IMR-90 (cell line): ENCODE results near the gene ZFPM1. TPM values are rescaled to one million over a fixed set of nuclear protein-coding genes. Genes with fewer than 3 reads are reported as not detected.

ENCODE experiments used
- ATAC-seq: fragments of 200-7000 bp; cut with Tn5 transposase; 2 replicates; pipeline ENCODE4 v1.9.1; 2020; ENCODE audit warnings: low read depth, mild to moderate bottlenecking, moderate library complexity
- BruUV-seq: library from RNA; stranded (reverse); fragments of 400-500 nt; replicated peaks from 2 replicates; lab custom pipeline; 2021; lab: Mats Ljungman, UMichigan
- CTCF ChIA-PET: fragments of 300-600 bp; formaldehyde crosslinking; extraction: SDS; loops from one replicate; lab custom pipeline; 2021; ENCODE audit warnings: antibody characterized with exemption; lab: Yijun Ruan, JAX
- POLR2A ChIA-PET: fragments of 300-600 bp; sonication (Branson Sonifier 250); formaldehyde crosslinking; loops from one replicate; lab custom pipeline; 2022; ENCODE audit warnings: antibody characterized with exemption; ENCODE audit not compliant: unreplicated experiment; lab: Charles Lee
- DNase-seq: peaks from one replicate; pipeline ENCODE4 v3.0.0; 2013
- H2AFZ ChIP-seq: replicated peaks from 2 replicates; pipeline ENCODE3; 2013; ENCODE audit warnings: low read length, mild to moderate bottlenecking; ENCODE audit not compliant: poor library complexity
- H2AK5ac ChIP-seq: 2 replicates; pipeline ENCODE4 v1.6.1; 2013; ENCODE audit warnings: low read depth, low read length, inconsistent platforms
- H2AK9ac ChIP-seq: replicated peaks from 2 replicates; pipeline ENCODE3; 2013; ENCODE audit warnings: mild to moderate bottlenecking, low read depth, low read length, moderate library complexity; ENCODE audit not compliant: poor library complexity
- H2BK120ac ChIP-seq: 2 replicates; pipeline ENCODE4 v1.6.1; 2013; ENCODE audit warnings: low read depth, low read length, inconsistent platforms
- H2BK15ac ChIP-seq: 3 replicates; pipeline ENCODE4 v1.6.1; 2013; ENCODE audit warnings: low read depth, low read length, inconsistent platforms
- H2BK20ac ChIP-seq: 2 replicates; pipeline ENCODE4 v1.6.1; 2013; ENCODE audit warnings: low read depth, mild to moderate bottlenecking, inconsistent platforms, low read length, moderate library complexity
- H2BK5ac ChIP-seq: 2 replicates; pipeline ENCODE4 v1.6.1; 2013; ENCODE audit warnings: mild to moderate bottlenecking, low read depth, low read length, inconsistent platforms; ENCODE audit not compliant: poor library complexity, severe bottlenecking
- H3K14ac ChIP-seq: replicated peaks from 2 replicates; pipeline ENCODE4 v1.6.1; 2013; ENCODE audit warnings: low read depth, low read length, inconsistent platforms
- H3K18ac ChIP-seq: 2 replicates; pipeline ENCODE4 v1.6.1; 2013; ENCODE audit warnings: low read depth, low read length, control low read depth
- H3K23ac ChIP-seq: 2 replicates; pipeline ENCODE4 v1.6.1; 2013; ENCODE audit warnings: low read depth, low read length, inconsistent platforms
- H3K27ac ChIP-seq: 2 replicates; pipeline ENCODE4 v1.5.1; 2013; ENCODE audit warnings: mild to moderate bottlenecking, control low read depth, low read length; ENCODE audit not compliant: insufficient read depth
- H3K27me3 ChIP-seq: 2 replicates; pipeline ENCODE4 v1.6.1; 2013; ENCODE audit warnings: low read length; ENCODE audit not compliant: control insufficient read depth, insufficient read depth
- H3K36me3 ChIP-seq: 2 replicates; pipeline ENCODE4 v1.6.1; 2013; ENCODE audit warnings: low read length, mixed read lengths; ENCODE audit not compliant: control insufficient read depth, insufficient read depth
- H3K4ac ChIP-seq: 2 replicates; pipeline ENCODE4 v1.6.1; 2013; ENCODE audit warnings: low read depth, low read length, inconsistent platforms
- H3K4me1 ChIP-seq: 2 replicates; pipeline ENCODE4 v1.6.1; 2013; ENCODE audit warnings: low read length, mixed read lengths; ENCODE audit not compliant: control insufficient read depth, insufficient read depth
- H3K4me2 ChIP-seq: 2 replicates; pipeline ENCODE4 v1.6.1; 2013; ENCODE audit warnings: low read depth, mild to moderate bottlenecking, control low read depth, low read length, moderate library complexity
- H3K4me3 ChIP-seq: 2 replicates; pipeline ENCODE4 v1.5.1; 2013; ENCODE audit warnings: low read depth, mild to moderate bottlenecking, control low read depth, low read length, moderate library complexity; ENCODE audit not compliant: insufficient read depth
- H3K56ac ChIP-seq: 2 replicates; pipeline ENCODE4 v1.6.1; 2013; ENCODE audit warnings: low read length, inconsistent platforms; ENCODE audit not compliant: insufficient read depth; ENCODE audit errors: extremely low read depth
- H3K79me1 ChIP-seq, 2 experiments: 2 replicates each; pipeline ENCODE4 v1.6.1; 2013; ENCODE audit warnings: low read length in 2 of 2, inconsistent platforms in 1 of 2, low read depth in 1 of 2
- H3K9ac ChIP-seq: 2 replicates; pipeline ENCODE4 v1.6.1; 2013; ENCODE audit warnings: low read depth, low read length, control low read depth
- H3K9me1 ChIP-seq: 2 replicates; pipeline ENCODE4 v1.6.1; 2013; ENCODE audit warnings: low read length, inconsistent platforms; ENCODE audit not compliant: insufficient read depth
- H3K9me3 ChIP-seq: 2 replicates; pipeline ENCODE4 v1.6.1; 2013; ENCODE audit warnings: low read length; ENCODE audit not compliant: control insufficient read depth, insufficient read depth
- H4K20me1 ChIP-seq: 2 replicates; pipeline ENCODE4 v1.6.1; 2013; ENCODE audit warnings: low read length, inconsistent platforms; ENCODE audit not compliant: insufficient read depth
- H4K5ac ChIP-seq: 2 replicates; pipeline ENCODE4 v1.6.1; 2013; ENCODE audit warnings: mild to moderate bottlenecking, low read depth, low read length, control low read depth
- H4K8ac ChIP-seq, 2 experiments: 2 replicates each; pipeline ENCODE4 v1.6.1; 2013; ENCODE audit warnings: low read depth in 2 of 2, low read length in 2 of 2, control low read depth in 1 of 2, inconsistent platforms in 1 of 2
- H4K91ac ChIP-seq: 2 replicates; pipeline ENCODE4 v1.6.1; 2013; ENCODE audit warnings: low read depth, low read length, inconsistent platforms; ENCODE audit not compliant: insufficient read depth
- BHLHE40 ChIP-seq: fragments of 150-350 bp; IDR thresholded peaks from 2 replicates; pipeline ENCODE4 v1.6.1; 2016; ENCODE audit warnings: mild to moderate bottlenecking, low read depth, low read length
- SMC3 ChIP-seq: fragments of 150-350 bp; IDR thresholded peaks from 2 replicates; pipeline ENCODE4 v1.6.1; 2016; ENCODE audit warnings: low read depth, mild to moderate bottlenecking, antibody characterized with exemption, low read length, moderate library complexity
- WGBS, 2 experiments: methylation state at CpG; one replicate each; pipeline versions ENCODE4 v1.1.5 to v1.1.7; 2013; ENCODE audit warnings: missing lambda C conversion rate in 2 of 2; ENCODE audit not compliant: insufficient read length in 1 of 2; ENCODE audit errors: extremely low coverage in 2 of 2; 5-methylcytosine and 5-hydroxymethylcytosine counted together
- dilution Hi-C: fragments of 300-500 bp; cut with HindIII; formaldehyde crosslinking; loops from one replicate; pipeline ENCODE4 v1.14.3; 2018; ENCODE audit warnings: low sequenced_read_pairs; ENCODE audit not compliant: unreplicated experiment
- in situ Hi-C: fragments of 300-500 bp; cut with MboI; formaldehyde crosslinking; loops from 3 replicates; pipeline ENCODE4 v1.14.3; 2019; ENCODE audit warnings: low sequenced_read_pairs, inconsistent platforms, mixed read lengths
- intact Hi-C: fragments of 100-400 bp; cut with micrococcal nuclease; formaldehyde crosslinking; loops from 2 replicates; pipeline ENCODE4 v1.10.0; 2022
- polyA plus RNA-seq, 3 experiments: library from polyadenylated mRNA; depleted of rRNA; stranded (reverse); fragments of >200 nt; gene quantifications; 2 replicates each; pipeline ENCODE4 v1.2.3, GENCODE V29; 2012; ENCODE audit warnings: low replicate concordance in 1 of 3
- total RNA-seq: library from RNA; depleted of rRNA; stranded (reverse); fragments of >200 nt; gene quantifications from 2 replicates; pipeline ENCODE4 v1.2.3, GENCODE V29; 2012
- TF ChIP-seq, protein P1 (sequence below): conservative IDR thresholded peaks from 2 replicates; pipeline ENCODE4 v1.5.1; 2012; ENCODE audit warnings: mild to moderate bottlenecking, low read depth, low read length, improper control_type of control experiment
- TF ChIP-seq, protein P2 (sequence below): fragments of 150-350 bp; IDR thresholded peaks from 2 replicates; pipeline ENCODE4 v1.6.1; 2017; ENCODE audit warnings: mild to moderate bottlenecking, antibody characterized with exemption, low read length, low read depth

ZFPM1 gene
- total and polyA plus RNA-seq, 2 of the 4 experiments (the other 2 are of a cell fraction): 0.36 to 1.1 TPM

GRCh38 chr16:88575251-88575650 is 122.2 kb downstream of the ZFPM1 start:
- no peak overlapping the region for H2BK120ac ChIP-seq
- intact Hi-C loops: no loop called here
- H4K5ac ChIP-seq: no peak overlapping the region
- H2AFZ ChIP-seq: no peak overlapping the region
- no peak for ATAC-seq
- no peak overlapping the region for H3K18ac ChIP-seq
- H4K8ac ChIP-seq: no peak overlapping the region
- no peak overlapping the region for H2AK9ac ChIP-seq
- TF ChIP-seq SMC3 (no peak), BHLHE40 (no peak)
- TF ChIP-seq, protein P1, sequence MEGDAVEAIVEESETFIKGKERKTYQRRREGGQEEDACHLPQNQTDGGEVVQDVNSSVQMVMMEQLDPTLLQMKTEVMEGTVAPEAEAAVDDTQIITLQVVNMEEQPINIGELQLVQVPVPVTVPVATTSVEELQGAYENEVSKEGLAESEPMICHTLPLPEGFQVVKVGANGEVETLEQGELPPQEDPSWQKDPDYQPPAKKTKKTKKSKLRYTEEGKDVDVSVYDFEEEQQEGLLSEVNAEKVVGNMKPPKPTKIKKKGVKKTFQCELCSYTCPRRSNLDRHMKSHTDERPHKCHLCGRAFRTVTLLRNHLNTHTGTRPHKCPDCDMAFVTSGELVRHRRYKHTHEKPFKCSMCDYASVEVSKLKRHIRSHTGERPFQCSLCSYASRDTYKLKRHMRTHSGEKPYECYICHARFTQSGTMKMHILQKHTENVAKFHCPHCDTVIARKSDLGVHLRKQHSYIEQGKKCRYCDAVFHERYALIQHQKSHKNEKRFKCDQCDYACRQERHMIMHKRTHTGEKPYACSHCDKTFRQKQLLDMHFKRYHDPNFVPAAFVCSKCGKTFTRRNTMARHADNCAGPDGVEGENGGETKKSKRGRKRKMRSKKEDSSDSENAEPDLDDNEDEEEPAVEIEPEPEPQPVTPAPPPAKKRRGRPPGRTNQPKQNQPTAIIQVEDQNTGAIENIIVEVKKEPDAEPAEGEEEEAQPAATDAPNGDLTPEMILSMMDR: no peak
- TF ChIP-seq, protein P2, sequence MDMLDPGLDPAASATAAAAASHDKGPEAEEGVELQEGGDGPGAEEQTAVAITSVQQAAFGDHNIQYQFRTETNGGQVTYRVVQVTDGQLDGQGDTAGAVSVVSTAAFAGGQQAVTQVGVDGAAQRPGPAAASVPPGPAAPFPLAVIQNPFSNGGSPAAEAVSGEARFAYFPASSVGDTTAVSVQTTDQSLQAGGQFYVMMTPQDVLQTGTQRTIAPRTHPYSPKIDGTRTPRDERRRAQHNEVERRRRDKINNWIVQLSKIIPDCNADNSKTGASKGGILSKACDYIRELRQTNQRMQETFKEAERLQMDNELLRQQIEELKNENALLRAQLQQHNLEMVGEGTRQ: no peak
- H3K27me3 ChIP-seq: no peaks in the 10 kb centered on the region
- H3K9me1 ChIP-seq: no peaks in the 10 kb centered on the region
- no peak overlapping the region for H3K14ac ChIP-seq
- H4K20me1 ChIP-seq: peaks cover 71% of the 10 kb centered on the region
- ChIA-PET CTCF (no interaction called here), POLR2A (no interaction called here)
- no peaks in the 10 kb centered on the region for H3K9me3 ChIP-seq
- H3K4me2 ChIP-seq: no peak overlapping the region
- H3K23ac ChIP-seq: no peak overlapping the region
- H3K56ac ChIP-seq: no peak overlapping the region
- no peak overlapping the region for H2BK5ac ChIP-seq
- H2BK15ac ChIP-seq: no peak overlapping the region
- dilution Hi-C loops: no loop called here
- in situ Hi-C loops: no loop called here
- WGBS, 2 experiments: no CpG with 5 or more reads among the region's 11 CpGs
- peaks cover 45% of the 10 kb centered on the region for H3K36me3 ChIP-seq
- H3K79me1 ChIP-seq: peaks cover 20 to 78% of the 10 kb centered on the region in 2 experiments
- H2BK20ac ChIP-seq: no peak overlapping the region
- H3K27ac ChIP-seq: no peak overlapping the region
- H3K4me1 ChIP-seq: peaks cover 4% of the 10 kb centered on the region; the same call in 1 of the 2 replicates
- BruUV-seq: no TSS peak
- no peak overlapping the region for H2AK5ac ChIP-seq
- no peak for DNase-seq
- H3K4ac ChIP-seq: no peak overlapping the region
- H3K9ac ChIP-seq: no peak overlapping the region
- no peak overlapping the region for H4K91ac ChIP-seq
- H3K4me3 ChIP-seq: no peak overlapping the region
